IMR-90 (cell line): ENCODE measurements around the gene BASP1. TPM values are rescaled to one million over a fixed set of nuclear protein-coding genes. Genes with fewer than 3 reads are reported as not detected.

Source experiments
- ATAC-seq: fragments of 200-7000 bp; cut with Tn5 transposase; 2 replicates; pipeline ENCODE4 v1.9.1; 2020; ENCODE audit warnings: low read depth, mild to moderate bottlenecking, moderate library complexity
- BruUV-seq: library from RNA; stranded (reverse); fragments of 400-500 nt; replicated peaks from 2 replicates; lab custom pipeline; 2021; lab: Mats Ljungman, UMichigan
- CTCF ChIA-PET: fragments of 300-600 bp; formaldehyde crosslinking; extraction: SDS; loops from one replicate; lab custom pipeline; 2021; ENCODE audit warnings: antibody characterized with exemption; lab: Yijun Ruan, JAX
- POLR2A ChIA-PET: fragments of 300-600 bp; sonication (Branson Sonifier 250); formaldehyde crosslinking; loops from one replicate; lab custom pipeline; 2022; ENCODE audit warnings: antibody characterized with exemption; ENCODE audit not compliant: unreplicated experiment; lab: Charles Lee
- DNase-seq: peaks from one replicate; pipeline ENCODE4 v3.0.0; 2013
- H2AFZ ChIP-seq: replicated peaks from 2 replicates; pipeline ENCODE3; 2013; ENCODE audit warnings: low read length, mild to moderate bottlenecking; ENCODE audit not compliant: poor library complexity
- H2AK5ac ChIP-seq: 2 replicates; pipeline ENCODE4 v1.6.1; 2013; ENCODE audit warnings: low read depth, low read length, inconsistent platforms
- H2AK9ac ChIP-seq: replicated peaks from 2 replicates; pipeline ENCODE3; 2013; ENCODE audit warnings: mild to moderate bottlenecking, low read depth, low read length, moderate library complexity; ENCODE audit not compliant: poor library complexity
- H2BK120ac ChIP-seq: 2 replicates; pipeline ENCODE4 v1.6.1; 2013; ENCODE audit warnings: low read depth, low read length, inconsistent platforms
- H2BK15ac ChIP-seq: 3 replicates; pipeline ENCODE4 v1.6.1; 2013; ENCODE audit warnings: low read depth, low read length, inconsistent platforms
- H2BK20ac ChIP-seq: 2 replicates; pipeline ENCODE4 v1.6.1; 2013; ENCODE audit warnings: low read depth, mild to moderate bottlenecking, inconsistent platforms, low read length, moderate library complexity
- H2BK5ac ChIP-seq: 2 replicates; pipeline ENCODE4 v1.6.1; 2013; ENCODE audit warnings: mild to moderate bottlenecking, low read depth, low read length, inconsistent platforms; ENCODE audit not compliant: poor library complexity, severe bottlenecking
- H3K14ac ChIP-seq: replicated peaks from 2 replicates; pipeline ENCODE4 v1.6.1; 2013; ENCODE audit warnings: low read depth, low read length, inconsistent platforms
- H3K18ac ChIP-seq: 2 replicates; pipeline ENCODE4 v1.6.1; 2013; ENCODE audit warnings: low read depth, low read length, control low read depth
- H3K23ac ChIP-seq: 2 replicates; pipeline ENCODE4 v1.6.1; 2013; ENCODE audit warnings: low read depth, low read length, inconsistent platforms
- H3K27ac ChIP-seq: 2 replicates; pipeline ENCODE4 v1.5.1; 2013; ENCODE audit warnings: mild to moderate bottlenecking, control low read depth, low read length; ENCODE audit not compliant: insufficient read depth
- H3K27me3 ChIP-seq: 2 replicates; pipeline ENCODE4 v1.6.1; 2013; ENCODE audit warnings: low read length; ENCODE audit not compliant: control insufficient read depth, insufficient read depth
- H3K36me3 ChIP-seq: 2 replicates; pipeline ENCODE4 v1.6.1; 2013; ENCODE audit warnings: low read length, mixed read lengths; ENCODE audit not compliant: control insufficient read depth, insufficient read depth
- H3K4ac ChIP-seq: 2 replicates; pipeline ENCODE4 v1.6.1; 2013; ENCODE audit warnings: low read depth, low read length, inconsistent platforms
- H3K4me1 ChIP-seq: 2 replicates; pipeline ENCODE4 v1.6.1; 2013; ENCODE audit warnings: low read length, mixed read lengths; ENCODE audit not compliant: control insufficient read depth, insufficient read depth
- H3K4me2 ChIP-seq: 2 replicates; pipeline ENCODE4 v1.6.1; 2013; ENCODE audit warnings: low read depth, mild to moderate bottlenecking, control low read depth, low read length, moderate library complexity
- H3K4me3 ChIP-seq: 2 replicates; pipeline ENCODE4 v1.5.1; 2013; ENCODE audit warnings: low read depth, mild to moderate bottlenecking, control low read depth, low read length, moderate library complexity; ENCODE audit not compliant: insufficient read depth
- H3K56ac ChIP-seq: 2 replicates; pipeline ENCODE4 v1.6.1; 2013; ENCODE audit warnings: low read length, inconsistent platforms; ENCODE audit not compliant: insufficient read depth; ENCODE audit errors: extremely low read depth
- H3K79me1 ChIP-seq, 2 experiments: 2 replicates each; pipeline ENCODE4 v1.6.1; 2013; ENCODE audit warnings: low read length in 2 of 2, inconsistent platforms in 1 of 2, low read depth in 1 of 2
- H3K9ac ChIP-seq: 2 replicates; pipeline ENCODE4 v1.6.1; 2013; ENCODE audit warnings: low read depth, low read length, control low read depth
- H3K9me1 ChIP-seq: 2 replicates; pipeline ENCODE4 v1.6.1; 2013; ENCODE audit warnings: low read length, inconsistent platforms; ENCODE audit not compliant: insufficient read depth
- H3K9me3 ChIP-seq: 2 replicates; pipeline ENCODE4 v1.6.1; 2013; ENCODE audit warnings: low read length; ENCODE audit not compliant: control insufficient read depth, insufficient read depth
- H4K20me1 ChIP-seq: 2 replicates; pipeline ENCODE4 v1.6.1; 2013; ENCODE audit warnings: low read length, inconsistent platforms; ENCODE audit not compliant: insufficient read depth
- H4K5ac ChIP-seq: 2 replicates; pipeline ENCODE4 v1.6.1; 2013; ENCODE audit warnings: mild to moderate bottlenecking, low read depth, low read length, control low read depth
- H4K8ac ChIP-seq, 2 experiments: 2 replicates each; pipeline ENCODE4 v1.6.1; 2013; ENCODE audit warnings: low read depth in 2 of 2, low read length in 2 of 2, control low read depth in 1 of 2, inconsistent platforms in 1 of 2
- H4K91ac ChIP-seq: 2 replicates; pipeline ENCODE4 v1.6.1; 2013; ENCODE audit warnings: low read depth, low read length, inconsistent platforms; ENCODE audit not compliant: insufficient read depth
- BHLHE40 ChIP-seq: fragments of 150-350 bp; IDR thresholded peaks from 2 replicates; pipeline ENCODE4 v1.6.1; 2016; ENCODE audit warnings: mild to moderate bottlenecking, low read depth, low read length
- CEBPB ChIP-seq: IDR thresholded peaks from 2 replicates; pipeline ENCODE4 v1.6.1; 2012; ENCODE audit warnings: low read depth, low read length, improper control_type of control experiment
- CHD1 ChIP-seq: IDR thresholded peaks from 2 replicates; pipeline ENCODE4 v1.6.1; 2012; ENCODE audit warnings: low read depth, low read length, improper control_type of control experiment
- CTCF ChIP-seq: conservative IDR thresholded peaks from 2 replicates; pipeline ENCODE4 v1.5.1; 2012; ENCODE audit warnings: mild to moderate bottlenecking, low read depth, low read length, improper control_type of control experiment
- ELK1 ChIP-seq: fragments of 150-350 bp; IDR thresholded peaks from 2 replicates; pipeline ENCODE4 v1.6.1; 2016; ENCODE audit warnings: low read depth, mild to moderate bottlenecking, low read length, moderate library complexity, borderline replicate concordance
- FOS ChIP-seq: fragments of 150-350 bp; IDR thresholded peaks from 2 replicates; pipeline ENCODE4 v1.6.1; 2016; ENCODE audit warnings: low read depth, low read length
- MAZ ChIP-seq: IDR thresholded peaks from 2 replicates; pipeline ENCODE4 v1.6.1; 2012; ENCODE audit warnings: low read depth, mild to moderate bottlenecking, low read length, improper control_type of control experiment, moderate library complexity, borderline replicate concordance
- NFE2L2 ChIP-seq: fragments of 150-350 bp; IDR thresholded peaks from 2 replicates; pipeline ENCODE4 v1.6.1; 2016; ENCODE audit warnings: low read depth, mild to moderate bottlenecking, low read length
- POLR2A ChIP-seq: IDR thresholded peaks from 2 replicates; pipeline ENCODE4 v1.6.1; 2012; ENCODE audit warnings: mild to moderate bottlenecking, low read depth, low read length
- RAD21 ChIP-seq: IDR thresholded peaks from 2 replicates; pipeline ENCODE4 v1.6.1; 2012; ENCODE audit warnings: low read length, improper control_type of control experiment
- SMC3 ChIP-seq: fragments of 150-350 bp; IDR thresholded peaks from 2 replicates; pipeline ENCODE4 v1.6.1; 2016; ENCODE audit warnings: low read depth, mild to moderate bottlenecking, antibody characterized with exemption, low read length, moderate library complexity
- USF2 ChIP-seq: fragments of 150-350 bp; IDR thresholded peaks from 2 replicates; pipeline ENCODE4 v1.6.1; 2017; ENCODE audit warnings: mild to moderate bottlenecking, antibody characterized with exemption, low read length, low read depth
- WGBS, 2 experiments: methylation state at CpG; one replicate each; pipeline versions ENCODE4 v1.1.5 to v1.1.7; 2013; ENCODE audit warnings: missing lambda C conversion rate in 2 of 2; ENCODE audit not compliant: insufficient read length in 1 of 2; ENCODE audit errors: extremely low coverage in 2 of 2; 5-methylcytosine and 5-hydroxymethylcytosine counted together
- dilution Hi-C: fragments of 300-500 bp; cut with HindIII; formaldehyde crosslinking; loops from one replicate; pipeline ENCODE4 v1.14.3; 2018; ENCODE audit warnings: low sequenced_read_pairs; ENCODE audit not compliant: unreplicated experiment
- in situ Hi-C: fragments of 300-500 bp; cut with MboI; formaldehyde crosslinking; loops from 3 replicates; pipeline ENCODE4 v1.14.3; 2019; ENCODE audit warnings: low sequenced_read_pairs, inconsistent platforms, mixed read lengths
- intact Hi-C: fragments of 100-400 bp; cut with micrococcal nuclease; formaldehyde crosslinking; loops from 2 replicates; pipeline ENCODE4 v1.10.0; 2022
- polyA plus RNA-seq, 3 experiments: library from polyadenylated mRNA; depleted of rRNA; stranded (reverse); fragments of >200 nt; gene quantifications; 2 replicates each; pipeline ENCODE4 v1.2.3, GENCODE V29; 2012; ENCODE audit warnings: low replicate concordance in 1 of 3
- total RNA-seq: library from RNA; depleted of rRNA; stranded (reverse); fragments of >200 nt; gene quantifications from 2 replicates; pipeline ENCODE4 v1.2.3, GENCODE V29; 2012

BASP1 gene
- total and polyA plus RNA-seq, 2 of the 4 experiments (the other 2 are of a cell fraction) = 39.6 to 103 TPM

- peak; percentile 73 for TF ChIP-seq USF2
- TF ChIP-seq RAD21 = peak; percentile 34
- no peak for TF ChIP-seq CHD1
- no peak for TF ChIP-seq MAZ
- TF ChIP-seq BHLHE40 = peak; percentile 43; the same call in 1 of the 2 replicates
Measured at GRCh38 chr5:17185773-17186172, 31.7 kb upstream of the BASP1 start (continued).

- H3K4me1 ChIP-seq = peaks cover 48% of the 10 kb centered on the region
- peak overlapping the region; percentile 92 for H3K4ac ChIP-seq
- POLR2A ChIA-PET = no interaction called here
- H3K27ac ChIP-seq = peak overlapping the region; percentile 93
- in situ Hi-C loops = loop anchor here (5.0 to 10.0 kb wide), 4 partner anchors 59 to 394 kb away; no protein-coding TSS in a partner anchor
- peak overlapping the region; percentile 98 for H2BK5ac ChIP-seq
- intact Hi-C loops = loop anchor here (5.0 kb wide), 1 partner anchor 184 kb away; no protein-coding TSS in a partner anchor
- peak overlapping the region; percentile 52 for H2AFZ ChIP-seq
- H4K5ac ChIP-seq = peak overlapping the region; percentile 91
- H3K18ac ChIP-seq = peak overlapping the region; percentile 99
- H3K14ac ChIP-seq = peak overlapping the region; percentile 91
- CTCF ChIA-PET = interaction anchor here (1.8 kb wide), 1 partner anchor 54 kb away, joined by 7 read pairs; no protein-coding TSS in a partner anchor
- peaks cover 12% of the 10 kb centered on the region; the same call in 1 of the 2 replicates for H4K20me1 ChIP-seq
- whole genome bisulfite sequencing, 2 experiments = no CpG with 5 or more reads among the region's 4 CpGs
- peak overlapping the region; percentile 98 for H4K91ac ChIP-seq
- H3K4me3 ChIP-seq = no peak overlapping the region
- peak overlapping the region; percentile 57 for H2AK9ac ChIP-seq
- H3K9me1 ChIP-seq = peaks cover 31% of the 10 kb centered on the region
- H3K36me3 ChIP-seq = no peaks in the 10 kb centered on the region
- H3K27me3 ChIP-seq = no peaks in the 10 kb centered on the region
- H2BK20ac ChIP-seq = peak overlapping the region; percentile 90
- no peaks in the 10 kb centered on the region for H3K9me3 ChIP-seq
- H3K9ac ChIP-seq = peak overlapping the region; percentile 39
- BruUV-seq = no TSS peak
- H3K4me2 ChIP-seq = peak overlapping the region; percentile 56
- dilution Hi-C loops = loop anchor here (25.0 kb wide), 1 partner anchor 399 kb away; no protein-coding TSS in a partner anchor
- H3K56ac ChIP-seq = peak overlapping the region; percentile 16; the same call in 1 of the 2 replicates
- DNase-seq (peak; percentile 37), ATAC-seq (no peak)
- peak overlapping the region; percentile 96 for H2AK5ac ChIP-seq
- H3K23ac ChIP-seq = peak overlapping the region; percentile 4; the same call in 1 of the 2 replicates
- H4K8ac ChIP-seq = peak overlapping the region; percentile 80 to 92
- H2BK15ac ChIP-seq = peak overlapping the region; percentile 98; the same call in 2 of the 3 replicates
- H2BK120ac ChIP-seq = peak overlapping the region; percentile 97
- H3K79me1 ChIP-seq = peaks cover 14 to 63% of the 10 kb centered on the region in 2 experiments; a peak in 3 of 4 replicates
- TF ChIP-seq CEBPB = no peak
- no peak for TF ChIP-seq MAZ
- TF ChIP-seq SMC3 = no peak
- no peak for TF ChIP-seq FOS
- no peak for TF ChIP-seq ELK1
- no peak for TF ChIP-seq NFE2L2
- no peak; the same call in none of the 2 replicates for TF ChIP-seq POLR2A
- no peak for TF ChIP-seq CTCF
Measured at GRCh38 chr5:17186256-17186655, 31.2 kb upstream of the BASP1 start.
